ENCODE measurements around the gene CYP2J2. TPM values are rescaled to one million over a fixed set of nuclear protein-coding genes. Genes with fewer than 3 reads are reported as not detected.

The CYP2J2 gene
- total RNA-seq, 1 donor from 2014 or later, result not detected

- H3K27ac Mint-ChIP-seq (ENCODE audit: unreplicated experiment), result no peak overlapping the region
- DNase-seq, result no peak
- H3K36me3 Mint-ChIP-seq (ENCODE audit: unreplicated experiment), result no peaks in the 10 kb centered on the region
- no peaks in the 10 kb centered on the region for H3K9me3 Mint-ChIP-seq (ENCODE audit: unreplicated experiment)
- H3K4me1 Mint-ChIP-seq (ENCODE audit: low read depth, unreplicated experiment), result no peaks in the 10 kb centered on the region
- no peak overlapping the region for H3K4me3 Mint-ChIP-seq (ENCODE audit: unreplicated experiment)
- H3K27me3 Mint-ChIP-seq (ENCODE audit: unreplicated experiment), result no peaks in the 10 kb centered on the region
- TF ChIP-seq CTCF (IDR thresholded peaks at IDR 0.05; ENCODE audit: partially characterized antibody, unreplicated experiment), result no peak
These were observed 18.5 kb downstream of the CYP2J2 start for GRCh38 chr1:59908084-59908483.

GRCh38 chr1:59906931-59907330 lies 19.6 kb downstream of the CYP2J2 start:
- no peaks in the 10 kb centered on the region for H3K9me3 Mint-ChIP-seq (ENCODE audit: unreplicated experiment)
- H3K27me3 Mint-ChIP-seq (ENCODE audit: unreplicated experiment), result no peaks in the 10 kb centered on the region
- TF ChIP-seq CTCF (IDR thresholded peaks at IDR 0.05; ENCODE audit: partially characterized antibody, unreplicated experiment), result no peak
- H3K4me1 Mint-ChIP-seq (ENCODE audit: low read depth, unreplicated experiment), result no peaks in the 10 kb centered on the region
- no peak for DNase-seq
- no peak overlapping the region for H3K4me3 Mint-ChIP-seq (ENCODE audit: unreplicated experiment)
- no peak overlapping the region for H3K27ac Mint-ChIP-seq (ENCODE audit: unreplicated experiment)
- H3K36me3 Mint-ChIP-seq (ENCODE audit: unreplicated experiment), result no peaks in the 10 kb centered on the region

- Mint-ChIP-seq H3K27ac (ENCODE audit: unreplicated experiment) (no peak overlapping the region), H3K27me3 (ENCODE audit: unreplicated experiment) (peaks cover 2% of the 10 kb centered on the region), H3K4me3 (ENCODE audit: unreplicated experiment) (no peak overlapping the region), H3K36me3 (ENCODE audit: unreplicated experiment) (no peaks in the 10 kb centered on the region), H3K9me3 (ENCODE audit: unreplicated experiment) (no peaks in the 10 kb centered on the region), H3K4me1 (ENCODE audit: low read depth, unreplicated experiment) (no peaks in the 10 kb centered on the region)
- DNase-seq, result peak; percentile 31
- peak; percentile 56 for TF ChIP-seq CTCF (IDR thresholded peaks at IDR 0.05; ENCODE audit: partially characterized antibody, unreplicated experiment)
These were observed 23.3 kb downstream of the CYP2J2 start for GRCh38 chr1:59903141-59903754.

- H3K9me3 Mint-ChIP-seq (ENCODE audit: unreplicated experiment), result no peaks in the 10 kb centered on the region
- TF ChIP-seq CTCF (IDR thresholded peaks at IDR 0.05; ENCODE audit: partially characterized antibody, unreplicated experiment), result no peak
- peaks cover 2% of the 10 kb centered on the region for H3K27me3 Mint-ChIP-seq (ENCODE audit: unreplicated experiment)
- no peak for DNase-seq
- no peak overlapping the region for H3K27ac Mint-ChIP-seq (ENCODE audit: unreplicated experiment)
- no peak overlapping the region for H3K4me3 Mint-ChIP-seq (ENCODE audit: unreplicated experiment)
- H3K4me1 Mint-ChIP-seq (ENCODE audit: low read depth, unreplicated experiment), result no peaks in the 10 kb centered on the region
- no peaks in the 10 kb centered on the region for H3K36me3 Mint-ChIP-seq (ENCODE audit: unreplicated experiment)
These were observed 24.7 kb downstream of the CYP2J2 start for GRCh38 chr1:59901770-59902388.

GRCh38 chr1:59900640-59901039 lies 25.9 kb downstream of the CYP2J2 start:
- Mint-ChIP-seq H3K9me3 (ENCODE audit: unreplicated experiment) (no peaks in the 10 kb centered on the region), H3K4me3 (ENCODE audit: unreplicated experiment) (no peak overlapping the region), H3K27me3 (ENCODE audit: unreplicated experiment) (peaks cover 2% of the 10 kb centered on the region), H3K4me1 (ENCODE audit: low read depth, unreplicated experiment) (no peaks in the 10 kb centered on the region), H3K36me3 (ENCODE audit: unreplicated experiment) (no peaks in the 10 kb centered on the region), H3K27ac (ENCODE audit: unreplicated experiment) (no peak overlapping the region)
- TF ChIP-seq CTCF (IDR thresholded peaks at IDR 0.05; ENCODE audit: partially characterized antibody, unreplicated experiment), result no peak
- DNase-seq, result no peak

Measured in glutamatergic neuron (in vitro differentiated cells).